SIG-M5 treated with dmso at 0.1 percent for 504 hours (cell line): Measurements from ENCODE around the gene SLC24A3.
A peak's percentile ranks its signal among the peaks of the same experiment; 100 is the strongest.

Experiments
- DNase-seq: peaks from one replicate; lab custom pipeline; 2025; ENCODE audit not compliant: unreplicated experiment; lab: John Stamatoyannopoulos, UW

Gene SLC24A3

DNA sequence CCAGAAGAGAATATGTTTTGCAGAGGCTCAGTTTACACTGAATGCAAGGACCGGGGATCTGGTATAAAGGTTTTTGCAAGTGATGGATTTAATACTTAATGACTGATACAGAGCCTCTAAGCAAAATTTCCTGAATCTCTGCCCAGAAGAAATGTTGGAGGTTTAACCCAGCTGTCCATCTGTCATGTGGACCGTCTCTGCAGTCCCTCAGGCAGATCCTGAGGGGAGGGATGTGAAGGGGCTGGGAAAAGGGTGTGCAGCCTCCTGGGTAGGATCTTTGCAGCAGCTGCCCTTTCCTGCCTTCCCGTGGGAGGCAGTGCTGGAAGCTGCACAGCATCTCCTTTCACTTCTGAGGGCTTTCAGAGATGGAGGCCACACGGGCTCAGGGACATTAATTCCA, 207.0 kb downstream of the SLC24A3 start:
- no peak for DNase-seq

GRCh38 chr20:19423097-19423899, 210.9 kb downstream of the SLC24A3 start:
- no peak for DNase-seq

DNA sequence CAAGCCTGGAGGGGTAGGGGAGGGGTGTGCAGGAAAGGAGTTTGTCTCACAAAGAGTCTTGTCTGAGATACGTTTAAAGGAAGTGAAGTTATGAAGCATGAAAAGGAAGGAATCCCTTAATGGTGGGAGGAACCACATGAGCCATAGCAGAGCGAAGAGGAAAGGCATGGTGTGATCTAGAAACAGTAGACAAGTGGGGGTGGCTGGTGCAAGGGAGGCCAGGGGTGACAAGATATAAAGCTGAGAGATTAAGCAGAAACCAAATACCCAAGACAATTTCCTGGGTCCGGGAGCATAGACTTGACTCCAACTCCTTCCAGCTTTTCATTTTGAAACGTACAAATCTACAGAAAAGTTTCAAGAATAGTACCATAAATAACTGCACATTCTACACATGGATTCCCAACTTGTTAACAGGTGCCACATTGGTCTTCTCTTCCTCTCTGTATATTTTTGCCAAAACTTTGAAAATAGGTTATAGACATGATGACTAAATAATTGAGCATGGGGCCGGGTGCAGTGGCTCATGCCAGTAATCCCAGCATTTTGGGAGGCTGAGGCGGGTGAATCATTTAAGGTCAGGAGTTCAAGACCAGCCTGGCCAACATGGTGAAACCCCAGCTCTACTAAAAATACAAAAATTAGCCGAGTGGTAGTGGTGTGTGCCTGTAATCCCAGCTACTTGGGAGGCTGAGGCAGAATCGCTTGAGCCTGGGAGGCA, 211.6 kb downstream of the SLC24A3 start:
- no peak for DNase-seq

GRCh38 chr20:19426356-19426755, 213.9 kb downstream of the SLC24A3 start:
- DNase-seq: no peak

- DNase-seq: no peak
Observed at GRCh38 chr20:19427480-19427879, 215.0 kb downstream of the SLC24A3 start.

DNA sequence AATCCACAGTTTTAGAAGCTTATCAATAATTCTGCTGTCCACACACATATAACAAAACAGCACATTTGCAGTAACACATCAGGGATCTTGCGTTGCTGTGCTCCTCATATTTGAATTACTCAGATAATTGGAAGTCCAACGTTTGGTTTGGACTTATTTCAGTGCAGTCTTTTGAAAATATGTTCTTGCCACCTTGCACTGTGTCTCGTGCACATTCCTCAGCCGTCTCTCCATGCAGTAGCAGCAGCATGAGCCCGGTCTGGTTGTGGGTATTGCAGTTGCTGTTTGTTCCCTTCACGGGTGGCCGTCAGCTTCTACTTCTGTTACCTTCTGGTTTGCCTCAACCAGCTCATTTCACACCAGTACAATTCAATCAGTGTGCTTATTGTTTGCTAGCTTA, 215.5 kb downstream of the SLC24A3 start:
- DNase-seq: peak; percentile 47

GRCh38 chr20:19428324-19428723, 215.9 kb downstream of the SLC24A3 start:
- peak; percentile 58 for DNase-seq

- no peak for DNase-seq
Observed at GRCh38 chr20:19429538-19429937, 217.1 kb downstream of the SLC24A3 start.

DNA sequence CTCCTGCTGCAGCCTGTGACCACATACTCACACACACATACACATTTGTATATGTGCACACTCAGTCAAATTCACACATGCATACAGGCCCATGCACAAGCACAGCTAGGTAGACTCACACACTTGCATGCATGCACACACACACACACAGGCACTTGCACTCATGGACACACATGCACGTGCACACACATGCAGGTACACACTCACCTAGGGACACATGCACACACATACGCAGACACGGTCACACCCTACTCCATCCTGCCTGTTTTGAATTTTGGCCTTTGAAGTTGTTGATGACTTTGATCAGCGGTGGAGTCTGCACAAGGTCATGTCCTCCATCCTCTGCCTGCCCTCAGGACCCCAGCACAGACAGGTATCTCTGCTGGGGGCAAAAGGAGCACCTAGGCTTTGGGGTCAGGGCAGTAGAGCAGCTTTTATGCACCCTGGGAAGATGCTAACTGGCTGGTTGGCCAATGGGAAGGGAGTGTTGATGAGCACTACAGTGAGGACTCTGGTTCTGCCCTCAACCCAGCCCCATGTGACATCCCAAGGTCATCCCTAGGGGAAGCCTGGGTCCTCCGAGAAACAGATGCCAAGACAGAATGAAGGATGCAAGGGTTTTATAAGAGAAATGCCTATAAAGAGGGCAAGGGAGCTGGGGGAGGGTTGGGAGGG, 218.3 kb downstream of the SLC24A3 start:
- no peak for DNase-seq

- DNase-seq: no peak
Observed at GRCh38 chr20:19431316-19431700, 218.9 kb downstream of the SLC24A3 start.

GRCh38 chr20:19431906-19432305, 219.5 kb downstream of the SLC24A3 start:
- no peak for DNase-seq

GRCh38 chr20:19433371-19434350, 221.2 kb downstream of the SLC24A3 start:
- no peak for DNase-seq

GRCh38 chr20:19435316-19435715, 222.9 kb downstream of the SLC24A3 start:
- DNase-seq: no peak

- DNase-seq: no peak
Observed at GRCh38 chr20:19435821-19436220, 223.4 kb downstream of the SLC24A3 start.

DNA sequence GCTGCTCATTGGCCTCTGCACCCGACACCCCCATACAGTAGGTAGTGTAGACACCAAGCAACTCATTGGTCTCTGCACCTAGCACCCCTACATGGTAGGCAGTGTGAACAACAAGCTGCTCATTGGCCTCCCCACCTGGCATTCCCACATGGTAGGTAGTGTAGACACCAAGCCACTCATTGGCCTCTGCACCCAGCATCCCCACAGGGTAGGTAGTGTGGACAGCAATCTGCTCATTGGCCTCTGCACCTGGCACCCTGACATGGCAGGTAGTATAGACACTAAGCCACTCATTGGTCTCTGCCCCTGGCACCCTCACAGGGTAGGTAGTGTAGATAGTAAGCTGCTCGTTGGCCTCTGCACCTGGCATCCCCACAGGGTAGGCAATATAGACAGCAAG, 226.0 kb downstream of the SLC24A3 start:
- no peak for DNase-seq

DNA sequence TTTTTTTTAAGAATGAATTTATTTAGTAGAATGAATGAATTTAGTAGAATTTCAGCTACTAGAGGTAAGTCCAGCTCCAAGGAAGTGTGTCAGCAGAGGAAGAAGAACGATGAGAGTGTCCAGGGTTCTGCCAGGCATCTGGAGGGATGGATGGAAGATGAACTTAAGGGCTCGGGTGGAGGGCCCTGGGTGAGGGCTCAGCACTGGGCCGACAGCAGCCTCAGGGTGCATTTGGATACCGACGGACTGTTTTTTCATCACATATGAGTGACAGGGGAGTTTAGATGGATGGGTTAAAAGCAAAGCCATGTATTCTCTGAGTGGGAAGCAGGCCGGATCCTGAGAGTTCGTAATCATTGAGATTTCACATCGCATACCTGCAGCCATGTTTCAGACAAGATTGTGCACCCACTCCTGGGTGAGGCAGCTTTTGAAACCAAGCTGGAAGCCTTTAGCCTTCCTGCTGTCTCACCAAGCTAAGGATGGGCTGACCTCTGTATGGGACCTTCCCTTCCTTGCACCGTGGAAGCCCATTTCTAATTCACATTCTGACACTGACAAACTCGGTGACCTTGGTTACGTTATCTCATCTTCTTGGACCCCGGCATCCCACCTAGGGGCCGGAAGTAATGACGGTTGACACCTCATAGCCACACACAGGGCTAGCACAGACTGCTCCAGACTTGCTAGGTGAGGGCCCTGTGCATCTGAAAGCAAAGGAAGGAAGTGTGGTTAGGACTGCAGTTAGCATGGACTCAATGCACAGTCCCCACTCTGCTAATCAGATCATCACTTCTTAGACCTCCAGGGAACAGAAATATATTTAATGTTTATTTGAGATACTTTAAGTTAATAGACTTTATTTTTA, 228.5 kb downstream of the SLC24A3 start:
- no peak for DNase-seq

GRCh38 chr20:19446246-19446645, 233.8 kb downstream of the SLC24A3 start:
- no peak for DNase-seq

GRCh38 chr20:19448632-19449031, 236.2 kb downstream of the SLC24A3 start:
- no peak for DNase-seq

GRCh38 chr20:19449051-19449450, 236.6 kb downstream of the SLC24A3 start:
- no peak for DNase-seq
